Mucosa of stomach (tissue), 1 donor: ENCODE measurements around the gene FAM3A.
A peak's percentile ranks its signal among the peaks of the same experiment; 100 is the strongest.

ENCODE experiments used
- H3K27me3 ChIP-seq: one replicate; pipeline ENCODE4 v1.7.0; 2013; ENCODE audit warnings: mild to moderate bottlenecking, low read length; ENCODE audit not compliant: control insufficient read depth, insufficient read depth
- H3K36me3 ChIP-seq: one replicate; pipeline ENCODE4 v1.7.0; 2013; ENCODE audit warnings: low read length; ENCODE audit not compliant: control insufficient read depth, insufficient read depth
- H3K4me1 ChIP-seq: one replicate; pipeline ENCODE4 v1.7.0; 2013; ENCODE audit warnings: mild to moderate bottlenecking, low read length; ENCODE audit not compliant: control insufficient read depth, insufficient read depth
- H3K4me3 ChIP-seq: one replicate; pipeline ENCODE4 v1.7.0; 2013; ENCODE audit warnings: low read length
- H3K9ac ChIP-seq: one replicate; pipeline ENCODE4 v1.7.0; 2013; ENCODE audit warnings: mild to moderate bottlenecking, low read length, moderate library complexity
- H3K9me3 ChIP-seq: one replicate; pipeline ENCODE4 v1.7.0; 2013; ENCODE audit warnings: mild to moderate bottlenecking, low read length, moderate library complexity; ENCODE audit not compliant: control insufficient read depth
- donor health status: Pancreatic carcinoma.

The FAM3A gene

DNA sequence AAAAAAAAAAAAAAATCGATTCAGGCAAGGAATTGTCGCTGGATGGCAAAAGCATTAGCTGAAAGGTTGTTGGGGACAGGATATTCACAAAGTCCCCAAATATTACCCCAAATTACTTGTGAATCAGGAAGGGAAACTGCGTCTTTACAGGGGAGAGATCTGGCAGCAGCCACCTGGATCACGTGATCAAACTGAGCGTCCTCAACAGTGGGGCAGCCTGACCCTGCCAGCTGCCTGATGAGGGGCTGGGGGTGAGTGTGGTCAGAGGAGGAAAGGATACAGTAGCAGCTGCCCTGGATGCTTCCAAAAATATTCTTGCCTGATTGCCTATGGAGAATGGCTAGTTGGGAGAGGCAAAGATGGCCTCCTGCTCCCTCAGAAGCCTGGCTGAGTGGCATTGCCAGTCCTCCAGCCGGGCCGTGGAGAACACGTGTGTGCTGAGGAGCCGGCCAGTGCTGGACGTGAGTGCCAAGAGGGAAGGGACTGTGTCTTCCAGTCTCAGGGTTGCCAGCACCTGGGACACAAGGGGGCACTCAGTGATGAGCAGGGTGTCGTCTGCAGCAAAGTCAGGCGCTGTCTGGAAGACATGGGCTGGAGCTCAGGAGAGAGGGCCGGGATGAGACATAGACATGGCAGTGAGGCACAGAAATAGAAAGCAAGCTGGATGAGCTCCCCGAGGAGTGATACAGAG, 34.0 kb downstream of the FAM3A start:
- Histone ChIP-seq H3K9ac (no peak overlapping the region), H3K4me3 (no peak overlapping the region), H3K9me3 (no peaks in the 10 kb centered on the region), H3K36me3 (no peaks in the 10 kb centered on the region), H3K27me3 (no peaks in the 10 kb centered on the region), H3K4me1 (peaks cover 25% of the 10 kb centered on the region)

DNA sequence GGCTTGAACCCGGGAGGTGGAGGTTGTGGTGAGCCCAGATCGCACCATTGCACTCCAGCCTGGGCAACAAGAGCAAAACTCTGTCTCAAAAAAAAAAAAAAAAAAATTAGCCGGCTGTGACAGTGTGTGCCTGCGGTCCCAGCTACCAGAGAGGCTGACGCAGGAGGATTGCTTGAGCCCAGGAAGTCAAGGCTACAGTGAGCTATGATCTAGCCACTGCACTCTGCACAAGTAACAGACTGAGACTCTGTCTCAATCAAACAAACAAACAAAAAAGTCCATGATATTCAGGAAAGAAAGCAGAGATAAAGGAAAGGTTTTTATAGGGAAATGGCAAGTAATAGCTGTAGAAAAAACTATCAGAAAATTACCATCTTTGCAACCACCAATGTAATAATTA, 34.8 kb downstream of the FAM3A start:
- Histone ChIP-seq H3K9me3 (no peaks in the 10 kb centered on the region), H3K27me3 (no peaks in the 10 kb centered on the region), H3K4me1 (peaks cover 25% of the 10 kb centered on the region), H3K9ac (no peak overlapping the region), H3K4me3 (no peak overlapping the region), H3K36me3 (no peaks in the 10 kb centered on the region)

DNA sequence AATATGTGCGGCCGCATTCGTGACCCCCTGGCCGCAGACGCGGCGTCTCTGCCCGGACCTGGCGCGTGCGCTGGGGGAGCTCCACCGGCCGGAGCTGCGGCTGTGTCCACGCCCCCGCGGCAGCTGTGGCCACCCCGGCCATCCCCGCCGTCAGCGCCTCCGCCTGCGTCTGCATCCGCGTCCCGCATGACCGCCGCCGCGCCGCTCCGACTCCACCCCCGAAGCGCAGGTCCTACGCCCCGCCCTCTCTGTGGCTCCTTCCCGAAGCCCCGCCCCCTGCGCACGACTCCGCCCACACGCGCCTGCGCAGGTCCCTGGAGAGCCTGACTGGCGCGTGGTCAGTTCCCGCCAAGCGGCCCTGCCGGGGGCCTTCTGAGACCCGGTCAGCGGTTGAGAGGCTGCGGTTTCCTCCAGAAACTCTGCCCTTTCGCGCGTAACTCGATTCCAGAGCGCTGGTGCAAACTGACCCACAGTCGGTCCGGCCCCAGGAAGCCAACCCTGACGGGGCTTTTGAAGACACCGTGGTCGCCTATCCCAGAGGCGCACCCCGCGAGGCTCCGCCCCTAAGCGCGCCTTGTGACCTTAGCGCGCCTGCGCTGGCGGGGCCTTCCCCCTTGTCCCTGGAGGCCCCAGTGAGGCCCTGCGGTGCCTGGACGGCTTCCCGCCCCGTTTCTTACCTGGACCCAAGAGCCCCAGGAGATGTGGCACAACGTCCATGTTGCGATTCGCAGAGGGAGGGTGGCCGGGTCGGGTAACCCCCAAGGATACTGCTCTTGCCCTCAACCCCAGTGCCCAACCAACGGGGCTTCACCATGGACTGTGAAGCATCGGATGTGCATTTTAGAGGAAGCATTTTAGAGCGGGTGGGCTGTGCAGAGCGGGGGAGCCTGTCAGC, 37.1 kb downstream of the FAM3A start, which contains the start of gene LAGE3:
Gene LAGE3 (minus strand): TSS at position 554 of the 895 bp plus-strand sequence. CDS start 366 bp downstream, at position 188.
- Histone ChIP-seq H3K36me3 (no peaks in the 10 kb centered on the region), H3K9ac (peak within 1 kb of the TSS; percentile 37), H3K9me3 (no peaks in the 10 kb centered on the region), H3K4me3 (peak within 1 kb of the TSS; percentile 36), H3K4me1 (peaks cover 7% of the 10 kb centered on the region), H3K27me3 (no peaks in the 10 kb centered on the region)

GRCh38 chrX:154477891-154478477, 38.0 kb downstream of the FAM3A start:
- no peak overlapping the region for H3K4me3 ChIP-seq
- no peaks in the 10 kb centered on the region for H3K36me3 ChIP-seq
- peaks cover 6% of the 10 kb centered on the region for H3K4me1 ChIP-seq
- no peaks in the 10 kb centered on the region for H3K27me3 ChIP-seq
- H3K9me3 ChIP-seq, result no peaks in the 10 kb centered on the region
- H3K9ac ChIP-seq, result peak overlapping the region; percentile 34

DNA sequence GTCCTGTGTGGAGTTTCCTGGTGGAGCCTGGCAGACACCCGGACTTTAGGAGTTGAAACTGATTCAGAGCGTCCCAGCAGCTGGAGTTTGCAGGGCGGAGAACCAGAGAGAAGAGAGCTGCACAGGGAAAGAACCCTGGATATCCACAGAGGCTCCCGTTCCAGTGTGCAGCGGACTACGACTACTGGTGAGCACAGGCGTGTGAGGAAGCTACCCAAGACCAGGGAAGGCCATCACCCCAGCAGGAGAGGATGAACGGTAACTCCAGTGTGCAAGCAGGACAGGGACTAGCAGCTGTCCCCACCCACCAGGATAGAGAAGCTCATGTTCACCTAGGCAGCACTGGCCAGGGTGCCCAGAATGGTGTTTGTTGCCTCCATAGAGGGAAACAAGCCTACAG, 39.2 kb downstream of the FAM3A start:
- H3K9ac ChIP-seq, result no peak overlapping the region
- H3K4me1 ChIP-seq, result peaks cover 11% of the 10 kb centered on the region
- no peaks in the 10 kb centered on the region for H3K36me3 ChIP-seq
- H3K27me3 ChIP-seq, result no peaks in the 10 kb centered on the region
- H3K9me3 ChIP-seq, result no peaks in the 10 kb centered on the region
- H3K4me3 ChIP-seq, result no peak overlapping the region

DNA sequence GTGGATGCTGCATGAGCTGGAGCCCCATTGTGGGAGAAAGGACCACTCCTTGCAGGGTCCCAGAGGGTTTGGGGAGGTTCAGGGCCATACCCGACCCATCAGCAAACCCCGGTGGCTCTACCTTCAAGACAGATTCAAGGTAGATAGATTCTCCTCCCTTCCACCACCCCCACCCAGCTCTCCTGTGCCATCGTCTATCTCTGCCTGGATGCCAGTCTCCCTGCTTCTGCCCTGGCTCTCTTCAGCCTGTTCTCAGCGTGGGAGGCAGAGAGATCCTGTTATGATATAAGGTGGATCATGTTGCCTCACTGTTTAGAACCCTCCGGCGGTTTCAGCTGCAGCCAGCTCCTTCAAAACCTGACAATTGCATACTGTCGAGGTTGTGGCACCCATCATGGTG, 42.3 kb downstream of the FAM3A start:
- H3K4me3 ChIP-seq, result no peak overlapping the region
- H3K9me3 ChIP-seq, result no peaks in the 10 kb centered on the region
- no peaks in the 10 kb centered on the region for H3K27me3 ChIP-seq
- no peaks in the 10 kb centered on the region for H3K36me3 ChIP-seq
- H3K4me1 ChIP-seq, result peaks cover 7% of the 10 kb centered on the region
- H3K9ac ChIP-seq, result no peak overlapping the region

DNA sequence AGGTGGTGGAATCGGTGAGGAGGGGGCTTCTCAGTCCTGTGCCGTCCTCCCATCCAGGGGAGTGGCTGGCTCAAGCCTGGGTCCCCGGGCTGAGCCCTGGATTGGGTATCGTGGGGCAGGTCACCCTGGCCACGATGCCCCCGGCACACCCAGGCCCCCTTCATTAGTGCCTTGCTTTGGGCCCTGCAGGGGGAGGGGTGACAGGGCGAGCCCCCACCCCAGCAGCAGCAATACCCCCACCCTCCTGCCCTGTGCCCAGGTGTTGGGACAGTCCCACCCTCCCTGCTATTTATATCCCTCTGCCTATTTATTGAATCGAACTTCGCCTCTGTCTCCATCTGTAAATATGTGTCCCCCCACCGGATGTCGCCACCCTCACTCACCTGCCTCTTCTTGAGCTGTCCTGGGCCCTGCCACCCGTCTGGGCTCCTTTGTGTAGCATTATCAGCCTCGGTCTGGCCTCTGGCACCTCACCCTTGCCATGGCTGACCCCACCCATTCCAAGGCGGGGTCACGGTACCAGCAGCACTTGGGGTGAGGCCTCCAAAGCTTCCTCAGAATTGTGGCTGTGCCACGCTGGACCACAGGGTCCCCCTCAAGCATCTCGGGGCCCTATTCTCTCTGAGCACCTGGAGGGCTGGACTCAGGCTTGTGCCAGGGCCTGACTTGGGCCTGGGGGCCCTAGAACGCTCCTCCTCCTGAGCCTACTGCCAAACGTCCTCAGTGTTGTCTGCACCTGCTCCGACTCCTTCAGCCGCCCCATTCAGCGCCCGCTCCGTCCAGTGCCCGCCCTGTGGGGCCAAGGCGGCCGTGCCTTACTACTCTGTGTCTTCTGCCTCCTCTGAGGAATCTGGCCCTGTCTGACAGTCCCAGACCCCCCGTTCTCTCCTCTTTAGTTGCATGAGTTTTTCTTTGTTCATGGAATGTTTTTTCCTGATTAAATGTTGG, 43.1 kb downstream of the FAM3A start:
- H3K27me3 ChIP-seq, result no peaks in the 10 kb centered on the region

GRCh38 chrX:154471839-154472684, 44.0 kb downstream of the FAM3A start:
- peaks cover 5% of the 10 kb centered on the region for H3K4me1 ChIP-seq
- no peak overlapping the region for H3K9ac ChIP-seq
- H3K4me3 ChIP-seq, result no peak overlapping the region
- no peaks in the 10 kb centered on the region for H3K27me3 ChIP-seq
- H3K36me3 ChIP-seq, result no peaks in the 10 kb centered on the region
- H3K9me3 ChIP-seq, result no peaks in the 10 kb centered on the region

More for the DNA sequence above, 43.1 kb downstream of the FAM3A start:
- Histone ChIP-seq H3K4me3 (no peak overlapping the region), H3K36me3 (no peaks in the 10 kb centered on the region), H3K9me3 (no peaks in the 10 kb centered on the region), H3K9ac (no peak overlapping the region), H3K4me1 (peaks cover 5% of the 10 kb centered on the region)

DNA sequence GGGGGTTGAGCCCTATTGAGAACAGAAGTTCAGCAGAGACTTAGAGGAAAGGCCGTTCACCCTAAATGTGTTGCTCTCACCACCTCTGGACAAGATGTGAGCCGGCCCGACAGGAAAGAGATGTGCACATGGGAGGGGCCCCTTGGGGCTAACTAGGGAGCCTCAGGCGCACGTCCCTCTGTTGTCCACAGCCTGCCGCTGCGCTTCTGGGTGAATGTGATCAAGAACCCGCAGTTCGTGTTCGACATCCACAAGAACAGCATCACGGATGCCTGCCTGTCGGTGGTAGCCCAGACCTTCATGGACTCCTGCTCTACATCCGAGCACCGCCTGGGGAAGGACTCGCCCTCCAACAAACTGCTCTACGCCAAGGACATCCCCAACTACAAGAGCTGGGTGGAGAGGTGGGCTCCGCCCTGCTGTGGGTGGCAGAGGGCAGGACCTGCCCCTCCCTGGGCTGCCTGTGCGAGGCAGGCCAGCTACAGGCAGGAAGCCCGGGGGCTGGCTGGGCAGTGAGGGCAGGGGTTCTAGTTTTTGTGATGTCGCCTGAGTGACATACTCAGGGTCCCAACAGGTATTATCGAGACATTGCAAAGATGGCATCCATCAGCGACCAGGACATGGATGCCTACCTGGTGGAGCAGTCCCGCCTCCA, 45.0 kb downstream of the FAM3A start:
- H3K36me3 ChIP-seq, result no peaks in the 10 kb centered on the region
- no peaks in the 10 kb centered on the region for H3K27me3 ChIP-seq
- H3K4me1 ChIP-seq, result peaks cover 5% of the 10 kb centered on the region
- no peak overlapping the region for H3K9ac ChIP-seq
- H3K4me3 ChIP-seq, result no peak overlapping the region
- H3K9me3 ChIP-seq, result no peaks in the 10 kb centered on the region

DNA sequence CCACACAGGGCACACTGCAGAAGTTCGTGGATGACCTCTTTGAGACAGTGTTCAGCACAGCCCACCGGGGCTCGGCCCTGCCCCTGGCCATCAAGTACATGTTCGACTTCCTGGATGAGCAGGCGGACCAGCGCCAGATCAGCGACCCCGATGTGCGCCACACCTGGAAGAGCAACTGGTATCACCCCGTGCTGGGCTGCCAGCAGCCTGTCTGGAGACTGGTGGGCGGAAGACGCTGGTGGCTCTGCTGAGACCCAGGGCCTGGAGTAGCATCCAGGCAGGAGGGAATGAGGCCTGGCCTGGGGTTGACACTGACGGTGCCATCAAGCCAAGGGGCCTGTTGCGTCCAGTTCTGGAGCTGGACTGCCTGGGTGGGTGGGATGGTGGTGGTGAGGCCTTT, 45.6 kb downstream of the FAM3A start:
- Histone ChIP-seq H3K36me3 (no peaks in the 10 kb centered on the region), H3K27me3 (no peaks in the 10 kb centered on the region), H3K9me3 (no peaks in the 10 kb centered on the region), H3K4me1 (peaks cover 5% of the 10 kb centered on the region), H3K9ac (no peak overlapping the region), H3K4me3 (no peak overlapping the region)
